ENCODE measurements around the gene SPINK14.

Gene SPINK14, protein sequence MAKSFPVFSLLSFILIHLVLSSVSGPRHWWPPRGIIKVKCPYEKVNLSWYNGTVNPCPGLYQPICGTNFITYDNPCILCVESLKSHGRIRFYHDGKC

GRCh38 chr5:148168246-148168645 is at the start of gene SPINK14:
TSS of gene SPINK14 (plus strand) at chr5:148168546. CDS start at chr5:148169733, 1,187 bp downstream.
- DNase-seq = no peak

- no peak for DNase-seq
Measured at GRCh38 chr5:148120317-148120716, 48.0 kb upstream of the SPINK14 start.

- DNase-seq = no peak
Measured at GRCh38 chr5:148125641-148126040, 42.7 kb upstream of the SPINK14 start.

DNA sequence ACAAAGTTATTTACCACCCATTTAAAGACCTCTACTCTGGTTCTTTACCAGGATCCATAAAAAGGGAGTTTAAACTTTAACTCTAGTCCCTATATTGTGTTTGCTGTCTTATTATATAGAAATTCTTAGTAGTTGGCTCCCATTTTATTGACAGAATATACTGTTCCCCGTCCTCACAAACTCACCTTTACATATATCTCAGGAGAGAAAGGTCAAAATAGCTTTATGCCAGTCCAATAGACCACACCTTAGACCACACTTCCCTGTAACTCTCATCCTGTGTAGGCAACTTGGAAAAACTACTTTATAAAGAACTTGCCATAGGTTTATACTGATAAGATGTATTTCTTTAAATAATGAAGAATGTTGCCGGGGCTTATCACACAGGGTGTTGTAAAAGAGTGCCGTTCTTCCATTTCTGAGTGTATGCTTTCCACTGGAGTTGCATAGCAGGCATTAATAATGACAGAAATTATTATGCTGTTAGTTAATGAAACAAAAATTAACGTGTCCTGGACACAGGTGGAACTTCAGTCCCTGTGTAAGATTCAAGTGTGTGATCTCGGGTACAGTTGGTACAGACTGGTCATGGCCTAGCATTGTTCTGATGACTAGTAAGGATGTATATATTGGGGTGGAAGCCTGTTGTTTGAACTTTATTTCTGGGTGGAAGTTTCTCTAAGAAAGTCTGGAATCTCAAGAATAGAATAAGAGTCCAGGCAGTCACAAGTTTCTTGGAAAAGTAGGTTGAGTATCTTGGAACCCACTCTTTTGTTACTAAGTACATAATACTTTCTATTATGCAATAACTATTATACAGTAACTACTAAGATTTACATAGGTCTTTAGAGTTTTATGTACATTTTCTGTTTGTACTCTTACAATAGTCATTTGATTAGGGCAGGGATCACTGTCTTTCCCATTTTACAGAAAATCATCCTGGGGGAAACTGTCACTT is 33.0 kb upstream of the SPINK14 start:
- DNase-seq = no peak

DNA sequence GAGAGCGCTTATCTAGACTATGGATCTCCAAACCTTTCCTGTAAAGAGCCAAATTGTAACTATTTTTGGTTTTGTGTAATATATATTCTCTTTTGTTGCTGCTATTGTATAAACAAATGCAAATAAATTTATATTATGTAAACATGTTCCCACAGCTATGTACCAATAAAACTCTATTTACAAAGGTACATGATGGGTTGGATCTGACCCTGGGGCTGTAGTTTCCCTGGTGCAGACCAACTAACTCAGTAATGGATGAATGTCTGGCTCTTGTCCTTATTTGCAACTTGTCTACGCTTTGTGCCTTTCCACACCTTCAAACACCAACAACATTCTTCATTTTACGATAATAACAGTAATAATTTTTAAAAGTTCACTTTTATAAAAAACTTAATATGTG is 27.5 kb upstream of the SPINK14 start:
- no peak for DNase-seq

GRCh38 chr5:148141645-148142044 is 26.7 kb upstream of the SPINK14 start:
- DNase-seq = no peak

DNA sequence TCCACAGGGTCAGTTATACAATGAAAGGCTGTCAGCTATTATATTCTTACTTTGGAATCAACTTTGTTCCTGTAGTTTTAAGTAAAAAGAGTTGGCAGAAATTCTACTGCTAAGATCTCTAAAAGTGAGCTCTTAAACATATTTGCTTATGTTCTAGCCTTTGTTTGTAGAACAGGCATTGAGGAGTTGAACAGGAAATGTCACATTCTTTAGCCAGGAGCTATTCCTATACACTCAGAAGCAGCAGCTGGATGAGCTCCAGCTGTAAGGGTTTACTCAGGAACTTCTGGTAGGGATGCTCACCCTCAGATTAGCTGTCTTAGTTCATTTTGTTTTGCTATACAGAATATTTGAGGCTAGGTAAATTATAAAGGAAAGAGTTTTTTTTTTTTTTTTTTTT is 22.4 kb upstream of the SPINK14 start:
- DNase-seq = no peak

DNA sequence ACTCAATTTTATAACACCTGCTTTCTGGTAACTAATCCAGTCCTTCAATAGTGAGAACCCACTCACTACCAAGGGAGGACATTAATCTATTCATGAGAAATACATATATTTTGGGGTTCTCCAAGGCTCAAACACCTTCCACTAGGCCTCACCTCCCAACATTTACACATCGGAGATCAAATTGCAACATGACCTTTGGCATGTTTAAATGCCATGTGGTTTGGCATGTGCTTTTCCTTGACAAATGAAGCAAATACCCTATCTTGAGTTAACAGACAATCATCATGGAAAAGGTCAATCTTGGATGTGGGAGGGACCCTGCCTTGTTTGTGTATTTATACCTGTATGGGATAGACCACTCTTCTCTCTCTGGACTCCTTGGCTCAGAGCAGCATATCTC is 21.9 kb upstream of the SPINK14 start:
- DNase-seq = no peak

DNA sequence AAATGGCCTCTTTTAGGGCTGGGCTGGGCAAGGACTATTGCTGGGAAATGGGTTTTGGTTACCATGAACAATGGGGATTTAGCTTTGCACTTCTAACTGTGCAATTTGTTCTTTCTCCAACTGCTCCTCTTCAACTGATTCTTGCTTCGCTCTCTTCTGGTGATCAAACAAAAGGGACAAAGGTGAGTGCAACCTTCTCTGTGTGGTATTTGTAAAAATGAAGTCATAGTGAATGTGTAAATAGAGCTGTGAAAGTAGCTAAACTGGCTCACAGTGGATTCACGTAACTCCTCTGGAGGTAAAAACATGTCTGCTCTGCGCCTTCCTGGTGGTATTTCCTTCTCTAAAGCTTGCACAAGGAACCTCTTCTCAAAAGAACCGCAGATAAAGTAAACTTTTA is 20.9 kb upstream of the SPINK14 start:
- no peak for DNase-seq

DNA sequence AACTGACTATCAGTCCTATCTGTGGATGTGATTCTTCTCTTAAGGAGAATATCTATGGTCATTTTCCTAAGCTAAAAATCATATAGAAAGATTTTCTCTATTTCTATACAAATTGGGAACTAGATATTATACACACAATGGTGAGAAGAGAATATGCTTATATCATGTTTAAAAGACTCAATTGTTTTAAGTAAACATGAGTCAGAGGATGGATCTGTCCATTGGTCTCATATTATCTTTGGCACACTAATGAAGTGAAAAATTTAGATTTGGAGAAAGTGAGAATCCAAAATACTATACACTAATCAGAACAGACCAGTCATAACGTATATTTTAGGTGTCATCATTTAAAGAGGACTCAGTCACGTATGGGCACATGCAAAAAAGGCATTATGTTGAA is 16.5 kb upstream of the SPINK14 start:
- DNase-seq = no peak

DNA sequence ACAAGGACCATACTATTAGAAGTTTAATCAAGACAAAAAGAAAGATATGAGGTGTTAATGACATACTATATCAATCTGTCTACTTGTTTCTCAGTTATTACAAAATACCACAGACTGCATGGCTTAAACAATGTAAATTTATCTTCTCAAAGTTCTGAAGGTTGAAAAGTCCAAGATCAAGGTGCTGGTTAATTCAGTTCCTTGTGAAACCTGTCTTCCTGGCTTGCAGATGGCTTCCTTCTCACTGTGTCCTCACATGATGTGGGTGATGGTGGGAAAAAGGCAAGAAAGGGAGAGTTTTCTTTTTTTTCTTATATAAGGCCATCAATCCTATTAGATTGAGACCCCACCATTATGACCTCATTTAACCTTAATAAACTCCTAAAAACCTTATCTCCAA is 15.6 kb upstream of the SPINK14 start:
- DNase-seq = no peak

- DNase-seq = no peak
Measured at GRCh38 chr5:148156609-148157008, 11.7 kb upstream of the SPINK14 start.

DNA sequence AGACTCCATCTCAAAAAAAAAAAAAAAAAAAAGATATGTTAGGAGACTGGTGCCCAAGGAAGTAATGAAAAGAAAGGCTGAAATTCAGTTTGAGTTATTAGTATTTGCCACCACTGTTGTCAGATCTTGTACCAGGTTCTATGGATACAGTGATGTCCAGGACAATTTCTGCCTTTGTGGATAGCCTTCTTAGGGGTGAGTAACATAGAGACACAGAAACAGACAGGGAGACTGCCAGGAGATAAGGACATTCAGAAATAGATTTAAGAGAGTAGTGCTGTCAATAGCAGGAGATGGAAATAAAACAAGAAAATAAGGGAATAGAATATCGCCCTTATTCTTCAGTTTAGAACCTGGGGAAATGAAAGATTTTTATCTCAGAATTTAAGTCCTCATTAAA is 6.3 kb upstream of the SPINK14 start:
- DNase-seq = no peak

DNA sequence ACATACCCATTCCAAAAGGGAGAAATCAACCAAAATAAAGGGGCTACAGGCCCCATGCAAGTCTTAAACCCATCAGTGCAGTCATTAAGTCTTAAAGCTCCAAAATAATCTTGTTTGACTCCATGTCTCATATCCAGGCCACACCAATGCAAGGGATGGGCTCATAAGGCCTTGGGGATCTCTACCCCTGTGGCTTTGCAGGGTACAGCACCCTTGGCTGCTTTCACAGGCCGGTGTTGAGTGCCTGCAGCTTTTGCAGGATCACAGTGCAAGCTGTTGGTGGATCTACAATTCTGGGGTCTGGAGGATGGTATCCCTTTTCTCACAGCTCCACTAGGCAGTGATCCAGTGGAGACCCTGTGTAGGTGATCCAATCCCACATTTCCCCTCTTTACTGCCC is 5.0 kb upstream of the SPINK14 start:
- no peak for DNase-seq

GRCh38 chr5:148166550-148167283 is 1.6 kb upstream of the SPINK14 start:
- no peak for DNase-seq

DNA sequence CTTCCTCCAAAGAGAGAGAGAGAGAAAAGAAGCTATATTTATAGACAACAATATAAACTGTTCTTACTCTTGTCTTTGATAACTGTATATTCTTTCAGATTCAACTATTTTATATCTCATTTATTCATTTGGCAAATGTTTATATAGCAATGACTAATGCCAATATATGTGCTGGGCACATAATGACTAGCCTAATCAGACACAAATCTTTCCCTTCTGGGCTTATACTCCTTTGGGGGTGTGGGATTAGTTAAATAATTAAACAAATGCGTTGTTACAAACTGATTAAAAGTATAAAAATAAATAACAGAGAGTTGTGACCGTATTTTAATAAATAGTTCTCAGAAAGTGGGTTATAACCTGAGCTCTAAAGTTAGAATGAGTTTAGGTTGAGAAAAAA is 4.0 kb downstream of the SPINK14 start:
- DNase-seq = no peak

DNA sequence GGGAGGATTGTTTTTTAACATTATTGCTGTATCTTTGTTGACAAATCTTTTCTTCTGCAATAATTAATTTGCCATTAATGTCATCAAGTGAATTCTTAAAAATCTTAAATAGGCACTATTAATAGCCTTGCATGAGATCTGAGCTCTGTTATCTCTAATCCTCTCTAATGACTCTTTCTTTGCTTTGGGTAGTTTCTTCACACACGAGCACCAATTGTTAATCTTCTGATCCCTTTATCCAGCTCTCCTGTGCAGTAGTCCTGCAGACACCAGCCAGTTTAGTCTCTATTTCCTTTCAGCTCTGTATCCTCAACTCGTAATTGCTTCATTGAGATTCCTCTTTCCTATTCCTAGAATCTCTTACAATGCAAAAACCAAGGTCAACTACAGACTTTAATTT is 8.1 kb downstream of the SPINK14 start:
- DNase-seq = no peak

DNA sequence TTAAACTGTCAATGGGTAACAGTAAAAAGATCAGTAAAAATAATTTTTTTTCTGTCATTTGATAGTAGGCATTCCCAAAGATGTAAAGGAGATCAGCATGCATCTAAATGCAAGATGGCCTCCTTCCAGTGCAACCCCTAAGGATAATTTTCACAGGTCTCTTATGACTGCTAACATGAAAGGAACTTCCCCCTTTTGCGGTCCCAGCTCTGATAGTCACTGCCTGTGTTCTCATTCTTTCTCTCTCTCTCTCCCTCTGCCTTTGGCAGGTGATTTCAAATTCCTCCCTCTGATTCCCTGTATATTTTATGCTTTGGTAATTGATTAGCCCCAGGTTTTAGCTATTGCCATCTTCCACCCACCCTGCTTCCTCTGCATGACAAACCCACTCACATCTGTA is 8.9 kb downstream of the SPINK14 start:
- no peak for DNase-seq

DNA sequence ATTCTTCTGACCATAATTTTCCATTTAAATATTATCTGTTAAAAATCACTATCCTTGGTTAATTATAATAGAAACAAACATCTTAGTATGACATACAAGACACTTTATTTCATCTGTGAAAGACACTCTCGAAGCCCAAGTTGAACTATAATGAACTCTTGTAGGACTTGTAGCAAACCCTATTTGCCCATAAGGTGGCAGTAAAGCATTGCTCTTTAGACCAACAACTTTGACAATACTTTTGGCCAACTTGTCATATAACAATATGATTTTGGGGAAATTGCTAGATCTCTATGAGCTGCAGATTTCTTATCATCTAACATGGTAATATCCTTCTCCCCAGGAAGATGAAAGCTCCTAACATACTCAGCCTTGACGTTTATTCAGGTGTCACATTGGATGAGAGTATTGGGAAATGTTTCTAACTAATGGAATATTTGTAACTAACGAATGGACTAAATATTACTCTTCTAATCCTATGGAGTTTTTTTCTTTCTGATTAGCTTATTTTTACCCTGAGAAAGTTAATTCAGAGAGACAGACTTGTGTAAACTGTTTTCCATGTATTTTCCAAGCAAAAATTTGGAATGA is 11.0 kb downstream of the SPINK14 start:
- no peak for DNase-seq

GRCh38 chr5:148186248-148187003 is 18.1 kb downstream of the SPINK14 start:
- no peak for DNase-seq

GRCh38 chr5:148191010-148191409 is 22.7 kb downstream of the SPINK14 start:
- DNase-seq = no peak

GRCh38 chr5:148193202-148193601 is 24.9 kb downstream of the SPINK14 start:
- no peak for DNase-seq

GRCh38 chr5:148201151-148201550 is 32.8 kb downstream of the SPINK14 start:
- DNase-seq = no peak
